ENCODE measurements around the gene ARHGEF4.
A peak's percentile ranks its signal among the peaks of the same experiment; 100 is the strongest.

Gene ARHGEF4

DNA sequence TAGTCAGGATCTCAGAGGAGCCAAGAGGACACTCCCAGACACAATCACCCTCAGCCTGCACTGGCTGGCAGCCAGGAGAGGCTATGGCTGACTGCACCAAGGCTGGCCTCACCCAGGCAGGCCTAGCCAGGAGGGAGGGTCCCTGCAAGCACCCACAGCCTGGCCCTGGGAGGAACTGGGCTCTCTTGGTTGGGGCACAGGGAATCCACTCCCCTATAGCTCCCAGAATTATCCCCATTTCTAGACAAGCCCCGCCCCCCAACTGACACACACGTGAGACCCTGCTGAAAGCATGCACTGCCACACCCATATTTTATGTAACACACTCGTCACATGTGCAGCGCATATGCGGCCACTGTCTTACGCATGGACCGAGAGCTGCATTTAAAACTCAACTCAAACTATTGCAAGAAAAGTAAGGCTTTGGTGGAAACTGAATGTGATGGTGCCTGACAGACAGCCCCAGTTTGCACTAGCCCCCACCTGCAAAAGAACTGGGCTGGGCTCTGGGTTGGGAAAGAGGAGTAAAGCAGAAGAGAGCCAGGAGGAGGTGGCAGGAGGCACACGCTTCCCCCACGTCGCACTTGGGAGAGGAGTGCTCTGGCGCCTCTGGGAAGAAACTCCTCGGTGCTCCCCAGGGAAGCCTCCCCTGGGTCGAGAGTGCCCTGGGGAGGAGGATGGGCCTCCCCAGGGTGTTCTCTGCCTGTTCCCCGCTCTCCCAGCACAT lies 28.9 kb upstream of the ARHGEF4 start:
- Mint-ChIP-seq H3K9me3 (no peaks in the 10 kb centered on the region), H3K27me3 (peaks cover 46% of the 10 kb centered on the region), H3K27ac (no peak overlapping the region), H3K4me1 (peaks cover 29% of the 10 kb centered on the region), H3K4me3 (no peak overlapping the region)
- DNase-seq (no peak), ATAC-seq (peak; percentile 16)

DNA sequence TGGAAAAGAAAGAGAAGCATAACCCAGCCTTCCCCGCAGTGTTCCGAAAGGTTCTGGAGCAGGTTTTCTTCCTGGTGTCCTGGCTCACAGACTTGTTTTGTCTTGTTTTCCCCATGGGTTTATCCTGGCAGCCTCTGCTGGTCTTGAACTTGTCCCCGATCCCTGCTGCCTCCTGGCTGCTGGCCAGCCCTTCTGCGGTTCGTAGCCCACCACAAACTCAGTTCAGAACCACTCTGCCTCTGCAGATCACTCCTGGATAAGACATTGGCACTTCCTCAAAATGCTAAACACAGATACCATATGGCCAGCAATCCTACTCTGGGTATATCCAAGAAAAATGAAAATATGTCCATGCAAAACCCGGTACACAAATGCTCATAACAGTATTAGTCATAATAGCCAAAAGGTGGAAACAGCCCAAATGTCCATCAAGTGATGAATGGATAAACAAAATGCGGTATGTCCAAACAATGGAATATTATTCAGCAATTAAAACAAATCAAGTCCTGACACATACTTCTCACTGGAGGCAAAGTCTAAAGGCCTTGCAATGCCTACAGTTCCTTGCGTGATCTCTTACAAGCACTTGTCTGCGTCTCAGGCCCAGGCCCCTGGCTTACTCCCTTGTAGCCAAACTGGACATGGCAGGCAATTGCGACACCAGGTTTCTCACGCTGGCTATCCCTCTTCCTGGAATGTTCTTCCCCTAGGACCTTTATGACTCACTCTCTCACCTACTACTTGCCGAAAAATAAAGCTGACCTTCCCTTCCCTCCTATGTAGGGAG lies 28.0 kb upstream of the ARHGEF4 start:
- no peak for DNase-seq
- no peak for ATAC-seq
- H3K9me3 Mint-ChIP-seq: no peaks in the 10 kb centered on the region
- H3K27ac Mint-ChIP-seq: no peak overlapping the region
- peaks cover 46% of the 10 kb centered on the region for H3K27me3 Mint-ChIP-seq
- no peak overlapping the region for H3K4me3 Mint-ChIP-seq
- peaks cover 29% of the 10 kb centered on the region for H3K4me1 Mint-ChIP-seq

GRCh38 chr2:130810490-130810889 lies 26.2 kb upstream of the ARHGEF4 start:
- no peak for ATAC-seq
- Mint-ChIP-seq H3K27ac (no peak overlapping the region), H3K27me3 (peaks cover 56% of the 10 kb centered on the region), H3K4me1 (peaks cover 24% of the 10 kb centered on the region), H3K9me3 (no peaks in the 10 kb centered on the region), H3K4me3 (no peak overlapping the region)
- no peak for DNase-seq

- Mint-ChIP-seq H3K9me3 (no peaks in the 10 kb centered on the region), H3K4me1 (peaks cover 2% of the 10 kb centered on the region), H3K27ac (no peak overlapping the region), H3K27me3 (peaks cover 53% of the 10 kb centered on the region), H3K4me3 (no peak overlapping the region)
- no peak for DNase-seq
- ATAC-seq: no peak
Measured at GRCh38 chr2:130813722-130814121, 23.0 kb upstream of the ARHGEF4 start.

DNA sequence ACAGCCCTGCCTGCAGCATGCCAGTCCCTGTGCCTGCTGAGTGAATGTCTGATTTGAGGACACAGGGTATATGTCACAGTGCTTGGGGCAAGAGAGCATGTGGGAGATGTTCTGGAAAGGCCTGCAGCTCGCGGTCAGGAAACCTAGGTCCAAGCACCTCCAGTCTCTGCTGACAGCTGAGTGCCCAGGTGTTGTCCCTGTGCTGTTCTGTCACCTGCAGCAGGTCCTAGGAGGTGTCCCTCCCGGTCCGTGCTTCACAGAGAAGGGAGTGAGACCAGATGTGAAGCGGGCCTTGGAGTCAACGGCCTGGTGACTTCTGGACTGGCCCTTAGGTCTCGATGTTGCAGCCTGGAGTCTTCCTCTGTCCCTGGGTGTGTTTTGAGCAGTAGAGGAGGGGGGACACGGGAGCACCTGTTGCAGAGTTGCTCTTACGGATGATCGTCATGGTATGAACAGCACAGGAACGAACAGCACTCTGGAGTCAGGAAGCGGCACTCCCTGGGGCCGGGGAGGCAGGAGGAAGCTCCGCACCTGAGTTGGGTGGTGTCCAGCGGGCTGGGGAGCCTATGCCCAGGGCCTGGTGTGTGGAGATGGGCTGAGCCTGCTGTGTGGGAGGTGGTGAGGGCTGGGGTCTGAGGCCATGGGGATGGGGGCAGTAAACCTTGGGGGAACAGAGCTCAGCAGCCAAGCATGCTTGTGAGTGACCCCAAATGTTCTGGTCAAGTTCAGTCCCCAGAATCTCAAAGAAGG lies 21.6 kb upstream of the ARHGEF4 start:
- peak overlapping the region in 1 of 2 donors; percentile 68 for H3K27ac Mint-ChIP-seq
- H3K4me3 Mint-ChIP-seq: no peak overlapping the region
- no peak for DNase-seq

GRCh38 chr2:130818809-130819208 lies 17.9 kb upstream of the ARHGEF4 start:
- Mint-ChIP-seq H3K9me3 (no peaks in the 10 kb centered on the region), H3K4me3 (no peak overlapping the region), H3K27me3 (peaks cover 49% of the 10 kb centered on the region), H3K4me1 (peaks cover 22% of the 10 kb centered on the region), H3K27ac (peak overlapping the region in 1 of 2 donors; percentile 43)
- ATAC-seq: no peak
- no peak for DNase-seq

More for the DNA sequence above, 21.6 kb upstream of the ARHGEF4 start:
- Mint-ChIP-seq H3K27me3 (peaks cover 58% of the 10 kb centered on the region), H3K4me1 (peaks cover 6% of the 10 kb centered on the region), H3K9me3 (no peaks in the 10 kb centered on the region)
- no peak for ATAC-seq

DNA sequence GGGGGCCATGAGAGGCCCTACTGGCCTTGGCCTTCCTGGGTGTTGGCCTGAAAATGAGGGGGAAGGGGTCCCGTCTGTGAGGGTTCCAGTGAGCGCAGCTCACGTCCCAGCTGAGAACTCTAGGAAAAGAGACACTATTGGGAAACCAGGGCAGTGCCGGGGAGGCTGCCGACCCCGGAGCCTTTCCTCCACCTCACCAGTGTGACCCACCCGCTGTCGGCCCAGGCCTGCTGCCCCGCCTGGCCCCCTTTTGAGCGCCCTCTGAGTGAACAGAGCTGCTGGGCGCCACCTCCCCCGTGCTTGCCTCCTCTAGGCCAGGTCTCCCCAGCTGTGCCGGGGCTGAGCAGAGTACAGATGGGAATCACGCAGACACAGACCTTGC lies 17.5 kb upstream of the ARHGEF4 start:
- no peak for ATAC-seq
- Mint-ChIP-seq H3K27me3 (peaks cover 45% of the 10 kb centered on the region), H3K4me1 (peaks cover 26% of the 10 kb centered on the region)

DNA sequence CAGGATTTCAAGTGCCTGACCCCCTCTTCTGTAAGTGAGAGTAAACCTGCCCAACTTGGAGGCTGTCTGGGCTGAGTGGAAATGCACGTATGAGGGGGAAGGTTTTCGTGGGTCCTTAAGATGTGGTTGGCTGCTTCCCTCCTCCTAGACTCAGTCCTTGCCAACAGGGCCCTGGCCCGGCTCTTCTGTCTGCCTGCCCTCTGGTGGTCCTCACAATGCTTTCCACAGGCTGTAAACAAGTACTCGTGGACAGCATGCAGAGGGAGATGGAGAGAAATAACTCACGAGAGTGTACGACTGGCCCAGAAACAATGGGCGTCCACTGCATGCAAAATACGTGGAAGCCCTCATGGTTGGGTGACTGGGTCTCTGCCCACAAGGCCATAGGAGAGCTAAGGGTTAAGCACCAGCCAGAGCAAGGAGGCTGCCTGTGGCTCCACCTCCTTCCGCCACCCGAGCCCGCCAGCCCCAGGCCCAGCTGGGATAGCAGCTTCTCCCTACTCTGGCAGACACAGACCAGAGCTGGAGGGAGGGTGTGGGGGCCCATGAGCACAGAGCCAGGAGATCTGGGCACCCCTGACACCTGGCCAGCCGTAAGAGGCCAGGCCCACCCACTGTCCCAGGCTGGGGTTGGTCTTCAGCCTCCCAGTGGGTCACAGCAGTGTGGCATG lies 17.0 kb upstream of the ARHGEF4 start:
- Mint-ChIP-seq H3K27ac (no peak overlapping the region), H3K4me1 (peaks cover 31% of the 10 kb centered on the region), H3K4me3 (no peak overlapping the region), H3K9me3 (no peaks in the 10 kb centered on the region), H3K27me3 (peaks cover 40% of the 10 kb centered on the region)
- DNase-seq (no peak), ATAC-seq (no peak)

More for the DNA sequence above, 17.5 kb upstream of the ARHGEF4 start:
- no peak for DNase-seq
- Mint-ChIP-seq H3K9me3 (no peaks in the 10 kb centered on the region), H3K27ac (no peak overlapping the region), H3K4me3 (no peak overlapping the region)

DNA sequence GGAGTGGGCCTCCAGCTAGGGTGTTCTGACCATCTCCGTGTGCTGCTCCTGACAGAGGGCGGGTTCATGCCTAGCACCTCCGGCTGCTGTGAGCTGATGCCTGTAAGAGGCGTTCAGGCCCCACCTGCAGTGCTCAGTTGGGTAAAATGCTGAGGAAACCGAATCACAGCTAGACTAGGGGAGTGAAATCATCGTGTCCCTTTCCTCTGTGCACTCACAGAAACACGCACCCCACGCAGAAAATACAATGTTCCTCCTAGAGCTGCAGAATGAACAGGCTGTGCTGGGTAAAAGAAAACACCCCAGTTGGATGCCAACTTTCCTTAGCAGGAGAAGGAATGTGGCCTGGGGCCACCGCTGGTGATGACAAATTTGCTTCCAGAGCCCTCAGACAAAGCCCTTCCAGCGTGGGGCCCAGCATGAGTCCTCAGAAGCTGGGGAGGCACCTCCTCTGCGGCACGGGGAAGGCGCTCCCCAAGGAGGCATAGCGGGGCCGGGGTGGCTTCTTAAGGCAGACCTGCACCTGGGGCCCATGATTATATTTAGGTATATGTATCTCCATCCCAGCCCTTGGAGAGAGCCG lies 16.3 kb upstream of the ARHGEF4 start:
- Mint-ChIP-seq H3K27me3 (peaks cover 34% of the 10 kb centered on the region), H3K27ac (no peak overlapping the region), H3K9me3 (no peaks in the 10 kb centered on the region), H3K4me3 (no peak overlapping the region), H3K4me1 (peaks cover 37% of the 10 kb centered on the region)
- ATAC-seq: no peak
- DNase-seq: no peak

DNA sequence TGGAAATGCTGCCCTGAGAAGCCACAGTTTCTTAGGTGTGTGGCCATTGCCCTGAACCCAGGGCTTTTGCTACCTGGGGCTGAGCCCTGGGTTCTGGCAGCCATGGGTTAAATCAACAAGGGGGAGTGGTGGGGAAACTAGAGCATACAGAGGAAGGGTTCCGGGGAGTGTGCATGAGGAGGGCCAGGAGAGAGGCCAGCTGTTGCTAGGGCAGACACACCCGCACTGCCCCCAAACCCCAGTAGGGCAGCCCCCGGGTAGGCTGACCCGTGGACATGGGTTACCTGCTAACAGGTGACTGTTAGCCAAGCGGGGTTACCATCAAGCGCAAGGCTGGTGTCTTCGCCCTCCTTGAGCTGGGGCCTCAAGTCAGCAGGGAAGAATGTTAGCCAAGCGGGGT lies 14.8 kb upstream of the ARHGEF4 start:
- peak overlapping the region in 1 of 2 donors; percentile 63 for H3K27ac Mint-ChIP-seq

GRCh38 chr2:130822766-130823165 lies 13.9 kb upstream of the ARHGEF4 start:
- no peak for ATAC-seq
- no peaks in the 10 kb centered on the region for H3K9me3 Mint-ChIP-seq
- H3K4me3 Mint-ChIP-seq: no peak overlapping the region
- peaks cover 36% of the 10 kb centered on the region for H3K27me3 Mint-ChIP-seq
- peak overlapping the region; percentile 11 to 59 for H3K27ac Mint-ChIP-seq
- no peak for DNase-seq
- H3K4me1 Mint-ChIP-seq: peaks cover 45% of the 10 kb centered on the region

More for the DNA sequence above, 14.8 kb upstream of the ARHGEF4 start:
- ATAC-seq: no peak
- Mint-ChIP-seq H3K27me3 (peaks cover 27% of the 10 kb centered on the region), H3K4me1 (peaks cover 45% of the 10 kb centered on the region), H3K9me3 (no peaks in the 10 kb centered on the region), H3K4me3 (no peak overlapping the region)
- DNase-seq: no peak

- no peak for ATAC-seq
- peak overlapping the region in 1 of 2 donors; percentile 82 for H3K4me3 Mint-ChIP-seq
- H3K27me3 Mint-ChIP-seq: peaks cover 38% of the 10 kb centered on the region
- no peaks in the 10 kb centered on the region for H3K9me3 Mint-ChIP-seq
- DNase-seq: no peak
- peak overlapping the region; percentile 11 to 99 for H3K27ac Mint-ChIP-seq
- peaks cover 45% of the 10 kb centered on the region for H3K4me1 Mint-ChIP-seq
Measured at GRCh38 chr2:130823171-130823885, 13.4 kb upstream of the ARHGEF4 start.

- Mint-ChIP-seq H3K4me1 (peaks cover 45% of the 10 kb centered on the region), H3K27ac (peak overlapping the region; percentile 87 to 99), H3K27me3 (peaks cover 31% of the 10 kb centered on the region), H3K4me3 (peak overlapping the region; percentile 59 to 82), H3K9me3 (no peaks in the 10 kb centered on the region)
- ATAC-seq (peak; percentile 56), DNase-seq (no peak)
Measured at GRCh38 chr2:130823886-130824491, 12.7 kb upstream of the ARHGEF4 start.

DNA sequence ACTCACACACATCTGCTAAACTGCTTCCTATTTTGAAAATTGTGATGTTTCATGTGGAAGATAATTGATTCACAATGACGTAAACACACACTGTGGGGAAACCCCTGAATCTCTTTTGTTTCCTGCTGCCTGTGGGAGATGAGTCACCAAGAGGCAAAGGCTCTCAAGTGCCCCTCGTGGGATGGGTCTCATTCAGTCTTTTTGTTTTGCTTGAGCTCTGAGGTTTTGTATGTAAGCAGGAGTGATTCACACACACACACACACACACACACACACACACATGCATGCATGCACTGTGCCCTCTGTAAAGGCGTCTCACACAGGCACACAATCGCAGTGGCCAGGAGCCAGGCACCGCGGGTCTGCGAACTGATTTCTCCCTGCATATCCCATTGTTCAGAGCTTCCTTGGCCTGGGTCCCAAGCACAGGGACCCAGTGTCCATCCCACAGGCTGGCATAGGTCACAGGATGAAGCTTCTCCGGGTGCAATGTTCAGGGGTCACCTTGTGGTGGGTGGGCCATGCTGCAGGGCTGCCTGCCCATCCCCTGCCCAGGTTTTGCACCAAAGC lies 12.1 kb upstream of the ARHGEF4 start:
- Mint-ChIP-seq H3K4me3 (peak overlapping the region; percentile 59 to 82), H3K4me1 (peaks cover 43% of the 10 kb centered on the region), H3K9me3 (no peaks in the 10 kb centered on the region), H3K27ac (peak overlapping the region; percentile 87 to 99), H3K27me3 (peaks cover 25% of the 10 kb centered on the region)
- DNase-seq (peak; percentile 71 to 86), ATAC-seq (peak; percentile 88)
